ENCODE results near the gene IL23R. TPM values are rescaled to one million over a fixed set of nuclear protein-coding genes. Genes with fewer than 3 reads are reported as not detected.

IL23R gene
- total RNA-seq, 1 experiment from 2014 or later, result not detected

DNA sequence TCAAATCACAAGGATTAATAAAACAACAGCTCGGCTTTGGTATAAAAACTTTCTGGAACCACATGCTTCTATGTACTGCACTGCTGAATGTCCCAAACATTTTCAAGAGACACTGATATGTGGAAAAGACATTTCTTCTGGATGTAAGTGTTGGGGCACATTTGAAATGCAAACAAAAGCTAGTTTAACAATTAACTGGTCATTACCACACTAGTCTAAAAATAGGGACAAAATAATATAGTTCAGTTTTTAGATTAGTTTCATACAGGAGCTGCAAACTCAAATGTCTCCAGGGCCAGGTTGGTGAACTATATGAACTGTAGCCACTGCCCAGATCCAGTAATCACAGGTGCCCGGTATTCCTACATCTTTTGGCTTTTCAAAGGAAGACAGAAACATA is 3.2 kb downstream of the IL23R start:
- TF ChIP-seq CTCF (IDR thresholded peaks at IDR 0.05) (no peak), POLR2AphosphoS5 (IDR thresholded peaks at IDR 0.05; ENCODE audit: low read depth, low read length) (no peak), SIN3A (IDR thresholded peaks at IDR 0.05; ENCODE audit: borderline replicate concordance, insufficient read depth, low read depth, low read length) (no peak), TCF7L2 (IDR thresholded peaks at IDR 0.05; ENCODE audit: low read depth, low read length) (no peak)
- TF ChIP-seq, protein P1, sequence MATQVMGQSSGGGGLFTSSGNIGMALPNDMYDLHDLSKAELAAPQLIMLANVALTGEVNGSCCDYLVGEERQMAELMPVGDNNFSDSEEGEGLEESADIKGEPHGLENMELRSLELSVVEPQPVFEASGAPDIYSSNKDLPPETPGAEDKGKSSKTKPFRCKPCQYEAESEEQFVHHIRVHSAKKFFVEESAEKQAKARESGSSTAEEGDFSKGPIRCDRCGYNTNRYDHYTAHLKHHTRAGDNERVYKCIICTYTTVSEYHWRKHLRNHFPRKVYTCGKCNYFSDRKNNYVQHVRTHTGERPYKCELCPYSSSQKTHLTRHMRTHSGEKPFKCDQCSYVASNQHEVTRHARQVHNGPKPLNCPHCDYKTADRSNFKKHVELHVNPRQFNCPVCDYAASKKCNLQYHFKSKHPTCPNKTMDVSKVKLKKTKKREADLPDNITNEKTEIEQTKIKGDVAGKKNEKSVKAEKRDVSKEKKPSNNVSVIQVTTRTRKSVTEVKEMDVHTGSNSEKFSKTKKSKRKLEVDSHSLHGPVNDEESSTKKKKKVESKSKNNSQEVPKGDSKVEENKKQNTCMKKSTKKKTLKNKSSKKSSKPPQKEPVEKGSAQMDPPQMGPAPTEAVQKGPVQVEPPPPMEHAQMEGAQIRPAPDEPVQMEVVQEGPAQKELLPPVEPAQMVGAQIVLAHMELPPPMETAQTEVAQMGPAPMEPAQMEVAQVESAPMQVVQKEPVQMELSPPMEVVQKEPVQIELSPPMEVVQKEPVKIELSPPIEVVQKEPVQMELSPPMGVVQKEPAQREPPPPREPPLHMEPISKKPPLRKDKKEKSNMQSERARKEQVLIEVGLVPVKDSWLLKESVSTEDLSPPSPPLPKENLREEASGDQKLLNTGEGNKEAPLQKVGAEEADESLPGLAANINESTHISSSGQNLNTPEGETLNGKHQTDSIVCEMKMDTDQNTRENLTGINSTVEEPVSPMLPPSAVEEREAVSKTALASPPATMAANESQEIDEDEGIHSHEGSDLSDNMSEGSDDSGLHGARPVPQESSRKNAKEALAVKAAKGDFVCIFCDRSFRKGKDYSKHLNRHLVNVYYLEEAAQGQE (IDR thresholded peaks at IDR 0.05; ENCODE audit: insufficient read depth in 1 of 2, low read depth in 2 of 2, low read length in 1 of 2), result no peak
- CTCF ChIA-PET, result no interaction called here
- no peak for ATAC-seq

GRCh38 chr1:67169932-67170331 is 3.7 kb downstream of the IL23R start:
- no peaks in the 10 kb centered on the region for H3K27me3 ChIP-seq (ENCODE audit: control insufficient read depth, insufficient read depth, low read length)
- in situ Hi-C loops (cut with HindIII; ENCODE audit: low pct_unique_long_range_greater_than_20kb, low sequenced_read_pairs) (no loop called here), intact Hi-C loops (cut with micrococcal nuclease; ENCODE audit: unreplicated experiment) (no loop called here)
- POLR2A ChIA-PET, result no interaction called here
- ATAC-seq (no peak), DNase-seq (ENCODE audit: low read depth, low spot score) (no peak)
- H3K36me3 ChIP-seq (ENCODE audit: control insufficient read depth, insufficient read depth, low read length), result no peaks in the 10 kb centered on the region
- H3K27ac ChIP-seq (ENCODE audit: low read length), result no peak overlapping the region
- TF ChIP-seq CTCF (IDR thresholded peaks at IDR 0.05), result no peak
- TF ChIP-seq TCF7L2 (IDR thresholded peaks at IDR 0.05; ENCODE audit: low read depth, low read length), result no peak
- TF ChIP-seq POLR2AphosphoS5 (IDR thresholded peaks at IDR 0.05; ENCODE audit: low read depth, low read length), result no peak
- TF ChIP-seq, protein P1 (IDR thresholded peaks at IDR 0.05; ENCODE audit: insufficient read depth in 1 of 2, low read depth in 2 of 2, low read length in 1 of 2), result no peak
- no peak for TF ChIP-seq SIN3A (IDR thresholded peaks at IDR 0.05; ENCODE audit: borderline replicate concordance, insufficient read depth, low read depth, low read length)
- H3K4me3 ChIP-seq (ENCODE audit: low read depth in 2 of 2, low read length in 2 of 2), result no peak overlapping the region
- no TSS peak for BruUV-seq (replicated peaks)
- CTCF ChIA-PET, result no interaction called here
- H3K9me3 ChIP-seq (ENCODE audit: control insufficient read depth, insufficient read depth, low read depth, low read length), result no peaks in the 10 kb centered on the region
- H3K4me1 ChIP-seq (ENCODE audit: control insufficient read depth, insufficient read depth, low read length), result no peaks in the 10 kb centered on the region

More for the DNA sequence above, 3.2 kb downstream of the IL23R start:
- POLR2A ChIA-PET, result no interaction called here
- no TSS peak for BruUV-seq (replicated peaks)
- intact Hi-C loops (cut with micrococcal nuclease; ENCODE audit: unreplicated experiment), result no loop called here
- no peak for DNase-seq (ENCODE audit: low read depth, low spot score)
- H3K27me3 ChIP-seq (ENCODE audit: control insufficient read depth, insufficient read depth, low read length), result no peaks in the 10 kb centered on the region
- no peak overlapping the region for H3K27ac ChIP-seq (ENCODE audit: low read length)
- in situ Hi-C loops (cut with HindIII; ENCODE audit: low pct_unique_long_range_greater_than_20kb, low sequenced_read_pairs), result no loop called here
- H3K4me1 ChIP-seq (ENCODE audit: control insufficient read depth, insufficient read depth, low read length), result no peaks in the 10 kb centered on the region
- H3K36me3 ChIP-seq (ENCODE audit: control insufficient read depth, insufficient read depth, low read length), result no peaks in the 10 kb centered on the region
- no peak overlapping the region for H3K4me3 ChIP-seq (ENCODE audit: low read depth in 2 of 2, low read length in 2 of 2)
- no peaks in the 10 kb centered on the region for H3K9me3 ChIP-seq (ENCODE audit: control insufficient read depth, insufficient read depth, low read depth, low read length)
